Adrenal gland (tissue), 5 donors: Measurements from ENCODE around the gene ZNF786.

ENCODE experiments used
- CTCF ChIP-seq, 6 experiments: fragments of 450-650 bp in 4 of 6; fragments of 200-600 bp in 2 of 6; sonication (generic) in 1 of 6; IDR thresholded peaks; 1 replicate in 5 of 6; 2 replicates in 1 of 6; pipeline versions ENCODE4 v1.5.1 to v1.8.0; 2016 to 2021; ENCODE audit warnings: antibody characterized with exemption in 6 of 6, mild to moderate bottlenecking in 2 of 6, moderate library complexity in 1 of 6
- POLR2A ChIP-seq, 2 donors: fragments of 450-650 bp; IDR thresholded peaks; one replicate each; pipeline ENCODE4 v1.6.1; 2017; ENCODE audit warnings: antibody characterized with exemption in 2 of 2, mild to moderate bottlenecking in 2 of 2, moderate library complexity in 1 of 2
- donor health status: DM: no; HTN: no; CAD: no.

GRCh38 chr7:149130572-149131198 lies 40.2 kb upstream of the ZNF786 start:
- TF ChIP-seq CTCF (IDR thresholded peaks at IDR 0.05), result no peak
- no peak for TF ChIP-seq POLR2A (IDR thresholded peaks at IDR 0.05)
